Natural killer cell (primary cell): ENCODE results near the gene ULK4. TPM values are rescaled to one million over a fixed set of nuclear protein-coding genes. Genes with fewer than 3 reads are reported as not detected.

ENCODE experiments used
- ATAC-seq, 3 donors: fragments of 150-1000 bp in 2 of 3; fragments of 200-7000 bp in 1 of 3; cut with Tn5 transposase; 1 replicate in 1 of 3; 2 replicates in 2 of 3; pipeline ENCODE4 v1.10.0; 2021; ENCODE audit warnings: mild to moderate bottlenecking in 2 of 3, moderate library complexity in 2 of 3
- DNase-seq, 2 donors: peaks; one replicate each; pipeline versions ENCODE4 v3.0.0 to v3.0.0-alpha.2; 2013 to 2021; ENCODE audit warnings: mixed read lengths in 1 of 2
- H3K27ac ChIP-seq: one replicate; pipeline ENCODE4 v1.5.1; 2013; ENCODE audit warnings: mild to moderate bottlenecking, low read length
- H3K27me3 ChIP-seq: one replicate; pipeline ENCODE4 v1.6.1; 2013; ENCODE audit warnings: low read length; ENCODE audit not compliant: control insufficient read depth, insufficient read depth
- H3K36me3 ChIP-seq: one replicate; pipeline ENCODE4 v1.6.1; 2013; ENCODE audit warnings: low read length; ENCODE audit not compliant: control insufficient read depth, insufficient read depth
- H3K4me1 ChIP-seq: one replicate; pipeline ENCODE4 v1.6.1; 2013; ENCODE audit warnings: low read length; ENCODE audit not compliant: control insufficient read depth, insufficient read depth
- H3K4me3 ChIP-seq: one replicate; pipeline ENCODE4 v1.5.1; 2013; ENCODE audit warnings: low read length
- H3K9me3 ChIP-seq: one replicate; pipeline ENCODE4 v1.6.1; 2013; ENCODE audit warnings: low read length; ENCODE audit not compliant: control insufficient read depth, insufficient read depth
- H3K27ac Mint-ChIP-seq, 2 donors: one replicate each; pipeline ENCODE4 v1.8.0; 2022; ENCODE audit warnings: mild to moderate bottlenecking in 2 of 2, mixed read lengths in 2 of 2, moderate library complexity in 1 of 2
- H3K27me3 Mint-ChIP-seq, 2 donors: one replicate each; pipeline ENCODE4 v1.8.0; 2022; ENCODE audit warnings: low read depth in 2 of 2, mixed read lengths in 2 of 2
- H3K36me3 Mint-ChIP-seq: one replicate; pipeline ENCODE4 v1.8.0; 2022; ENCODE audit warnings: mixed read lengths
- H3K4me1 Mint-ChIP-seq, 2 donors: one replicate each; pipeline ENCODE4 v1.8.0; 2022; ENCODE audit warnings: mixed read lengths in 2 of 2
- H3K4me3 Mint-ChIP-seq: one replicate; pipeline ENCODE4 v1.8.0; 2022; ENCODE audit warnings: mild to moderate bottlenecking, moderate library complexity, mixed read lengths
- H3K9me3 Mint-ChIP-seq, 2 donors: one replicate each; pipeline ENCODE4 v1.8.0; 2022; ENCODE audit warnings: mixed read lengths in 2 of 2
- CTCF ChIP-seq: fragments of 200-600 bp; IDR thresholded peaks from one replicate; pipeline ENCODE4 v1.8.0; 2022; ENCODE audit warnings: antibody characterized with exemption
- WGBS: methylation state at CpG from one replicate; pipeline ENCODE4 v1.1.7; 2013; ENCODE audit warnings: missing lambda C conversion rate; ENCODE audit not compliant: insufficient coverage; 5-methylcytosine and 5-hydroxymethylcytosine counted together
- intact Hi-C: fragments of 100-400 bp; cut with micrococcal nuclease; formaldehyde crosslinking; loops from one replicate; pipeline ENCODE4 v1.14.2; 2022
- total RNA-seq, 4 donors: library from RNA; stranded (reverse); fragments of 120-200 nt in 1 of 4; gene quantifications; one replicate each; pipeline versions ENCODE4 v1.2.3 to v1.2.4, GENCODE V29; 2013 to 2022

The ULK4 gene
- total RNA-seq, 3 donors from 2014 or later (not counting 1 experiment from before 2014, with no cell fraction given): 19.2 to 25.7 (median 21.2) TPM

- Mint-ChIP-seq H3K4me3 (no peak overlapping the region), H3K27me3 (no peaks in the 10 kb centered on the region), H3K9me3 (no peaks in the 10 kb centered on the region), H3K36me3 (no peaks in the 10 kb centered on the region), H3K4me1 (peaks cover 29 to 42% of the 10 kb centered on the region in 2 donors), H3K27ac (peak overlapping the region in 1 of 2 donors; percentile 81)
- Histone ChIP-seq H3K27me3 (no peaks in the 10 kb centered on the region), H3K27ac (no peak overlapping the region), H3K9me3 (no peaks in the 10 kb centered on the region), H3K4me1 (peaks cover 14% of the 10 kb centered on the region), H3K36me3 (no peaks in the 10 kb centered on the region), H3K4me3 (no peak overlapping the region)
- intact Hi-C loops: no loop called here
- no peak for DNase-seq
- no peak for TF ChIP-seq CTCF
- 100% methylated on average over 1 of the region's 3 CpGs for WGBS
- no peak for ATAC-seq
Measured at GRCh38 chr3:41417574-41417973, 544.3 kb downstream of the ULK4 start.

GRCh38 chr3:41411065-41411464 lies 550.8 kb downstream of the ULK4 start:
- H3K27me3 Mint-ChIP-seq: no peaks in the 10 kb centered on the region
- no peak overlapping the region for H3K27ac ChIP-seq
- peaks cover 14 to 19% of the 10 kb centered on the region in 2 donors for H3K4me1 Mint-ChIP-seq
- TF ChIP-seq CTCF: no peak
- no peak overlapping the region for H3K4me3 ChIP-seq
- DNase-seq: no peak
- H3K4me3 Mint-ChIP-seq: no peak overlapping the region
- no peaks in the 10 kb centered on the region for H3K4me1 ChIP-seq
- no peaks in the 10 kb centered on the region for H3K9me3 ChIP-seq
- H3K9me3 Mint-ChIP-seq: no peaks in the 10 kb centered on the region
- H3K36me3 ChIP-seq: no peaks in the 10 kb centered on the region
- intact Hi-C loops: no loop called here
- ATAC-seq: no peak
- H3K27me3 ChIP-seq: no peaks in the 10 kb centered on the region
- no peak overlapping the region for H3K27ac Mint-ChIP-seq
- H3K36me3 Mint-ChIP-seq: no peaks in the 10 kb centered on the region
- WGBS: 100% methylated on average over 1 of the region's 1 CpG

- H3K4me3 ChIP-seq: no peak overlapping the region
- no peaks in the 10 kb centered on the region for H3K27me3 ChIP-seq
- intact Hi-C loops: loop anchor here (1.0 kb wide), 1 partner anchor 14 kb away; no protein-coding TSS in a partner anchor
- WGBS: 80% methylated on average over 1 of the region's 2 CpGs
- no peaks in the 10 kb centered on the region for H3K36me3 ChIP-seq
- Mint-ChIP-seq H3K27ac (peak overlapping the region; percentile 67 to 82), H3K36me3 (no peaks in the 10 kb centered on the region), H3K27me3 (no peaks in the 10 kb centered on the region), H3K9me3 (no peaks in the 10 kb centered on the region), H3K4me3 (peak overlapping the region; percentile 69), H3K4me1 (peaks cover 43 to 44% of the 10 kb centered on the region in 2 donors)
- DNase-seq: peak in 1 of 2 donors; percentile 10
- no peak overlapping the region for H3K27ac ChIP-seq
- TF ChIP-seq CTCF: no peak
- ATAC-seq: peak; percentile 69 to 90 (median 87)
- no peaks in the 10 kb centered on the region for H3K9me3 ChIP-seq
- H3K4me1 ChIP-seq: peaks cover 4% of the 10 kb centered on the region
Measured at GRCh38 chr3:41405466-41405865, 556.4 kb downstream of the ULK4 start.

GRCh38 chr3:41404582-41404981 lies 557.3 kb downstream of the ULK4 start:
- no peak for ATAC-seq
- Mint-ChIP-seq H3K9me3 (no peaks in the 10 kb centered on the region), H3K27ac (peak overlapping the region; percentile 67 to 88), H3K4me3 (peak overlapping the region; percentile 83), H3K4me1 (peaks cover 43 to 44% of the 10 kb centered on the region in 2 donors), H3K36me3 (no peaks in the 10 kb centered on the region), H3K27me3 (no peaks in the 10 kb centered on the region)
- Histone ChIP-seq H3K4me1 (peaks cover 4% of the 10 kb centered on the region), H3K27ac (no peak overlapping the region), H3K9me3 (no peaks in the 10 kb centered on the region), H3K27me3 (no peaks in the 10 kb centered on the region), H3K36me3 (no peaks in the 10 kb centered on the region), H3K4me3 (no peak overlapping the region)
- no peak for DNase-seq
- no peak for TF ChIP-seq CTCF
- intact Hi-C loops: no loop called here
- 91% methylated on average over 1 of the region's 1 CpG for WGBS
